WTC11 (cell line): ENCODE results near the gene MRPL34. TPM values are rescaled to one million over a fixed set of nuclear protein-coding genes. Genes with fewer than 3 reads are reported as not detected.

Source experiments
- ATF1 ChIP-seq: sonication (generic); formaldehyde crosslinking; IDR thresholded peaks from 2 replicates; pipeline ENCODE4 v1.8.1; 2023; ENCODE audit warnings: mild to moderate bottlenecking, moderate library complexity, missing genetic modification reagents
- ATF2 ChIP-seq: sonication (generic); formaldehyde crosslinking; IDR thresholded peaks from 2 replicates; pipeline ENCODE4 v1.8.1; 2022; ENCODE audit warnings: low read depth, missing genetic modification reagents, borderline replicate concordance
- ATF6 ChIP-seq: sonication (generic); formaldehyde crosslinking; IDR thresholded peaks from 2 replicates; pipeline ENCODE4 v1.8.1; 2023; ENCODE audit warnings: mild to moderate bottlenecking, missing genetic modification reagents
- CTCF ChIP-seq: fragments of 200-600 bp; IDR thresholded peaks from 2 replicates; pipeline ENCODE4 v1.8.0; 2022; ENCODE audit warnings: antibody characterized with exemption
- ERG ChIP-seq: fragments of 250-450 bp; sonication (Bioruptor Pico); IDR thresholded peaks from 2 replicates; pipeline ENCODE4 v1.8.0; 2021; ENCODE audit warnings: mild to moderate bottlenecking
- ETV6 ChIP-seq: sonication (generic); formaldehyde crosslinking; IDR thresholded peaks from 2 replicates; pipeline ENCODE4 v1.8.1; 2022; ENCODE audit warnings: mild to moderate bottlenecking, missing genetic modification reagents
- FOXK1 ChIP-seq: sonication (generic); formaldehyde crosslinking; IDR thresholded peaks from 2 replicates; pipeline ENCODE4 v1.8.0; 2022; ENCODE audit warnings: mild to moderate bottlenecking, moderate library complexity, missing genetic modification reagents
- GABPB1 ChIP-seq: sonication (generic); formaldehyde crosslinking; IDR thresholded peaks from 2 replicates; pipeline ENCODE4 v1.8.1; 2023; ENCODE audit warnings: mild to moderate bottlenecking, missing genetic modification reagents
- HMGXB4 ChIP-seq: sonication (generic); formaldehyde crosslinking; IDR thresholded peaks from 2 replicates; pipeline ENCODE4 v1.8.1; 2023; ENCODE audit warnings: mild to moderate bottlenecking, moderate library complexity, missing genetic modification reagents
- IRF1 ChIP-seq: sonication (generic); formaldehyde crosslinking; IDR thresholded peaks from 2 replicates; pipeline ENCODE4 v1.8.0; 2023; ENCODE audit warnings: missing genetic modification reagents
- JUN ChIP-seq: sonication (generic); formaldehyde crosslinking; IDR thresholded peaks from 2 replicates; pipeline ENCODE4 v1.8.0; 2023; ENCODE audit warnings: mild to moderate bottlenecking, missing genetic modification reagents
- SMAD3 ChIP-seq: sonication (generic); formaldehyde crosslinking; IDR thresholded peaks from 2 replicates; pipeline ENCODE4 v1.8.0; 2022; ENCODE audit warnings: missing genetic modification reagents, mild to moderate bottlenecking, borderline replicate concordance
- STAT6 ChIP-seq: sonication (generic); formaldehyde crosslinking; conservative IDR thresholded peaks from 2 replicates; pipeline ENCODE4 v1.8.1; 2023; ENCODE audit warnings: mild to moderate bottlenecking, low read depth, missing genetic modification reagents, moderate library complexity
- TCF7 ChIP-seq: sonication (generic); formaldehyde crosslinking; IDR thresholded peaks from 2 replicates; pipeline ENCODE4 v1.8.0; 2022; ENCODE audit warnings: mild to moderate bottlenecking, low read depth, missing genetic modification reagents, moderate library complexity
- USF1 ChIP-seq: sonication (generic); formaldehyde crosslinking; IDR thresholded peaks from 2 replicates; pipeline ENCODE4 v1.8.0; 2022; ENCODE audit warnings: mild to moderate bottlenecking, missing genetic modification reagents
- ZBTB43 ChIP-seq: sonication (generic); formaldehyde crosslinking; IDR thresholded peaks from 2 replicates; pipeline ENCODE4 v1.8.1; 2023; ENCODE audit warnings: mild to moderate bottlenecking, missing genetic modification reagents
- ZNF121 ChIP-seq: sonication (generic); formaldehyde crosslinking; IDR thresholded peaks from 2 replicates; pipeline ENCODE4 v1.8.0; 2023; ENCODE audit warnings: missing genetic modification reagents
- ZNF219 ChIP-seq: sonication (generic); formaldehyde crosslinking; IDR thresholded peaks from 2 replicates; pipeline ENCODE4 v1.8.0; 2023; ENCODE audit warnings: missing genetic modification reagents, mild to moderate bottlenecking, borderline replicate concordance
- ZNF532 ChIP-seq: fragments of 250-450 bp; sonication (Bioruptor Pico); IDR thresholded peaks from 2 replicates; pipeline ENCODE4 v1.9.0; 2021; ENCODE audit warnings: mild to moderate bottlenecking, borderline replicate concordance
- total RNA-seq: library from RNA; stranded (reverse); gene quantifications from 3 replicates; pipeline ENCODE4 v1.2.3, GENCODE V29; 2021

Gene MRPL34
- total RNA-seq, 1 experiment from 2014 or later: 130 TPM

GRCh38 chr19:17282488-17283125 lies 23.1 kb upstream of the MRPL34 start (continued):
- TF ChIP-seq ZNF532 (CRISPR knock-in tag) (no peak), ZBTB43 (CRISPR knock-in tag) (peak; percentile 77), SMAD3 (CRISPR knock-in tag) (peak; percentile 98), FOXK1 (CRISPR knock-in tag) (peak; percentile 81; the same call in 1 of the 2 replicates), ETV6 (CRISPR knock-in tag) (peak; percentile 90), ERG (CRISPR knock-in tag) (no peak), ATF6 (CRISPR knock-in tag) (0 out of 2 replicates have a peak, but pooled peaks have one; percentile 64), ATF2 (CRISPR knock-in tag) (peak; percentile 90; the same call in 1 of the 2 replicates), GABPB1 (CRISPR knock-in tag) (0 out of 2 replicates have a peak, but pooled peaks have one; percentile 8), STAT6 (CRISPR knock-in tag) (no peak), ATF1 (CRISPR knock-in tag) (0 out of 2 replicates have a peak, but pooled peaks have one; percentile 36), ZNF219 (peak; percentile 97), CTCF (peak; percentile 93), USF1 (peak; percentile 82), HMGXB4 (peak; percentile 95; the same call in 1 of the 2 replicates), TCF7 (CRISPR knock-in tag) (peak; percentile 96), IRF1 (CRISPR knock-in tag) (peak; percentile 82), ZNF121 (CRISPR knock-in tag) (peak; percentile 93), JUN (CRISPR knock-in tag) (peak; percentile 95)
